ENCODE measurements around the gene CLECL1. TPM values are rescaled to one million over a fixed set of nuclear protein-coding genes. Genes with fewer than 3 reads are reported as not detected.
A peak's percentile ranks its signal among the peaks of the same experiment; 100 is the strongest.

Gene CLECL1
- total and polyA plus RNA-seq, 9 of the 15 experiments (the other 6 are each of a cell fraction or from before 2014, with no cell fraction given), result 0.13 to 0.25 TPM; not detected in 7

DNA sequence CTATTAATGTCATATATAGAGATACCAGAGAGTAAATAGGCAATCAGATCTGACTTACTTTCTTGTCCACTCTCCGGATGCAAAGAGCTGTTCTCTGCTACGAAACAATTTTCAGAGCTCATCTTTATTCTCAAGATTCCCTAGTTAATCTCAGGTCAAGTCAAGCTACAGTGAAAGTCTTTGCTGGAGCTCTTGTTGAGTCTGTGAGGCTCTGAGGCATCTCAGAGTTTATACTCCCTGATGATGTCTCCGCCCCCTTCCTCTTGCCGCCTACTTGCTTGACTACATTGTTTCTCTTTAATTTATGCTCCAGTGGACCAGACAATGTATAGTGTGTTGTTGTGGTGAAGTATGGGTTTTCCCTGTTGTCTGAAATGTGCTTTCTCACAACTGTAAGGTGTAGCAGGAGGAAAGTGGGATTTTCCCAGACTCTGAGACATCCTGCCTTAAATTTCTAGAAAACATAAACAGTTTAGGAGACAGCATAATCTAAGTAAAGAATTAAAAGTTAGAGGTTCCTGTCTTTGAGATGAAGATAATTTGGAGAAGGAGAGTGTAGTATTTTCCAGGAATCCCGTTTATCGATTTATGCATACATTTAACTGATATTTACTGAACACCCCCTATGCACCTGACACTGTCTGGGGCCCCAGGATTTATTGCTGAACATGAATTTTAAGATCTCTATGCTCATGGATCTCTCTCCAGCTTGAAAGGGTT lies 28.0 kb upstream of the CLECL1 start, which contains the start of gene CD69 (continued):
- TF ChIP-seq, protein P1, sequence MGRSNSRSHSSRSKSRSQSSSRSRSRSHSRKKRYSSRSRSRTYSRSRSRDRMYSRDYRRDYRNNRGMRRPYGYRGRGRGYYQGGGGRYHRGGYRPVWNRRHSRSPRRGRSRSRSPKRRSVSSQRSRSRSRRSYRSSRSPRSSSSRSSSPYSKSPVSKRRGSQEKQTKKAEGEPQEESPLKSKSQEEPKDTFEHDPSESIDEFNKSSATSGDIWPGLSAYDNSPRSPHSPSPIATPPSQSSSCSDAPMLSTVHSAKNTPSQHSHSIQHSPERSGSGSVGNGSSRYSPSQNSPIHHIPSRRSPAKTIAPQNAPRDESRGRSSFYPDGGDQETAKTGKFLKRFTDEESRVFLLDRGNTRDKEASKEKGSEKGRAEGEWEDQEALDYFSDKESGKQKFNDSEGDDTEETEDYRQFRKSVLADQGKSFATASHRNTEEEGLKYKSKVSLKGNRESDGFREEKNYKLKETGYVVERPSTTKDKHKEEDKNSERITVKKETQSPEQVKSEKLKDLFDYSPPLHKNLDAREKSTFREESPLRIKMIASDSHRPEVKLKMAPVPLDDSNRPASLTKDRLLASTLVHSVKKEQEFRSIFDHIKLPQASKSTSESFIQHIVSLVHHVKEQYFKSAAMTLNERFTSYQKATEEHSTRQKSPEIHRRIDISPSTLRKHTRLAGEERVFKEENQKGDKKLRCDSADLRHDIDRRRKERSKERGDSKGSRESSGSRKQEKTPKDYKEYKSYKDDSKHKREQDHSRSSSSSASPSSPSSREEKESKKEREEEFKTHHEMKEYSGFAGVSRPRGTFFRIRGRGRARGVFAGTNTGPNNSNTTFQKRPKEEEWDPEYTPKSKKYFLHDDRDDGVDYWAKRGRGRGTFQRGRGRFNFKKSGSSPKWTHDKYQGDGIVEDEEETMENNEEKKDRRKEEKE (IDR thresholded peaks at IDR 0.05; ENCODE audit: borderline replicate concordance in 1 of 2, control insufficient read depth in 1 of 2, low read depth in 2 of 2, low read length in 1 of 2), result peak in 1 of 2 experiments; percentile 86; a peak in 1 of 4 replicates
- TF ChIP-seq, protein P2, sequence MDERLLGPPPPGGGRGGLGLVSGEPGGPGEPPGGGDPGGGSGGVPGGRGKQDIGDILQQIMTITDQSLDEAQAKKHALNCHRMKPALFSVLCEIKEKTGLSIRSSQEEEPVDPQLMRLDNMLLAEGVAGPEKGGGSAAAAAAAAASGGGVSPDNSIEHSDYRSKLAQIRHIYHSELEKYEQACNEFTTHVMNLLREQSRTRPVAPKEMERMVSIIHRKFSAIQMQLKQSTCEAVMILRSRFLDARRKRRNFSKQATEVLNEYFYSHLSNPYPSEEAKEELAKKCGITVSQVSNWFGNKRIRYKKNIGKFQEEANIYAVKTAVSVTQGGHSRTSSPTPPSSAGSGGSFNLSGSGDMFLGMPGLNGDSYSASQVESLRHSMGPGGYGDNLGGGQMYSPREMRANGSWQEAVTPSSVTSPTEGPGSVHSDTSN (CRISPR knock-in tag; IDR thresholded peaks at IDR 0.05; ENCODE audit: low read depth), result no peak
- TF ChIP-seq, protein P2 (tag; conservative IDR thresholded peaks at IDR 0.05; ENCODE audit: low read depth), result peak; percentile 24; the same call in 1 of the 2 replicates
- TF ChIP-seq, protein P3, sequence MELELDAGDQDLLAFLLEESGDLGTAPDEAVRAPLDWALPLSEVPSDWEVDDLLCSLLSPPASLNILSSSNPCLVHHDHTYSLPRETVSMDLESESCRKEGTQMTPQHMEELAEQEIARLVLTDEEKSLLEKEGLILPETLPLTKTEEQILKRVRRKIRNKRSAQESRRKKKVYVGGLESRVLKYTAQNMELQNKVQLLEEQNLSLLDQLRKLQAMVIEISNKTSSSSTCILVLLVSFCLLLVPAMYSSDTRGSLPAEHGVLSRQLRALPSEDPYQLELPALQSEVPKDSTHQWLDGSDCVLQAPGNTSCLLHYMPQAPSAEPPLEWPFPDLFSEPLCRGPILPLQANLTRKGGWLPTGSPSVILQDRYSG (tag; conservative IDR thresholded peaks at IDR 0.05; ENCODE audit: low read depth), result no peak
- TF ChIP-seq, protein P4, sequence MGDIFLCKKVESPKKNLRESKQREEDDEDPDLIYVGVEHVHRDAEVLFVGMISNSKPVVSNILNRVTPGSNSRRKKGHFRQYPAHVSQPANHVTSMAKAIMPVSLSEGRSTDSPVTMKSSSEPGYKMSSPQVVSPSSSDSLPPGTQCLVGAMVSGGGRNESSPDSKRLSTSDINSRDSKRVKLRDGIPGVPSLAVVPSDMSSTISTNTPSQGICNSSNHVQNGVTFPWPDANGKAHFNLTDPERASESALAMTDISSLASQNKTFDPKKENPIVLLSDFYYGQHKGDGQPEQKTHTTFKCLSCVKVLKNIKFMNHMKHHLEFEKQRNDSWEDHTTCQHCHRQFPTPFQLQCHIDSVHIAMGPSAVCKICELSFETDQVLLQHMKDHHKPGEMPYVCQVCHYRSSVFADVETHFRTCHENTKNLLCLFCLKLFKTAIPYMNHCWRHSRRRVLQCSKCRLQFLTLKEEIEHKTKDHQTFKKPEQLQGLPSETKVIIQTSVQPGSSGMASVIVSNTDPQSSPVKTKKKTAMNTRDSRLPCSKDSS (IDR thresholded peaks at IDR 0.05; ENCODE audit: low read depth, partially characterized antibody), result no peak
- TF ChIP-seq SIN3A (IDR thresholded peaks at IDR 0.05; ENCODE audit: borderline replicate concordance in 2 of 2, control insufficient read depth in 1 of 2, low read depth in 2 of 2, low read length in 2 of 2) (peak in 1 of 2 experiments; percentile 49; a peak in 1 of 4 replicates), CTBP1 (IDR thresholded peaks at IDR 0.05; ENCODE audit: borderline replicate concordance) (peak; percentile 33; the same call in 1 of the 2 replicates), TBP (optimal IDR thresholded peaks at IDR 0.05; ENCODE audit: low read depth, low read length) (peak; percentile 86), POLR2AphosphoS5 (IDR thresholded peaks at IDR 0.05; ENCODE audit: control insufficient read depth, insufficient read depth, low read depth, low read length) (peak; percentile 95), JUND (IDR thresholded peaks at IDR 0.05; ENCODE audit: borderline replicate concordance, low read depth, low read length) (peak; percentile 35; the same call in 1 of the 2 replicates), JUND (tag; IDR thresholded peaks at IDR 0.05; ENCODE audit: borderline replicate concordance, low read depth, low read length) (no peak), HNRNPL (IDR thresholded peaks at IDR 0.05; ENCODE audit: low read depth, low read length) (0 out of 2 replicates have a peak, but pooled peaks have one; percentile 10), EGR1 (conservative IDR thresholded peaks at IDR 0.05) (peak; percentile 60), MECOM (CRISPR knock-in tag; IDR thresholded peaks at IDR 0.05) (no peak), L3MBTL2 (IDR thresholded peaks at IDR 0.05) (0 out of 2 replicates have a peak, but pooled peaks have one; percentile 15), TAF7 (tag; IDR thresholded peaks at IDR 0.05) (0 out of 2 replicates have a peak, but pooled peaks have one; percentile 29)
